Measurements from ENCODE around the gene NOSIP.

Gene NOSIP

GRCh38 chr19:49506575-49507105, 73.7 kb downstream of the NOSIP start:
- no peak overlapping the region for H3K4me3 ChIP-seq (ENCODE audit: low read depth, low read length)
- DNase-seq (ENCODE audit: low read depth), result peak; percentile 80
- TF ChIP-seq, protein P1, sequence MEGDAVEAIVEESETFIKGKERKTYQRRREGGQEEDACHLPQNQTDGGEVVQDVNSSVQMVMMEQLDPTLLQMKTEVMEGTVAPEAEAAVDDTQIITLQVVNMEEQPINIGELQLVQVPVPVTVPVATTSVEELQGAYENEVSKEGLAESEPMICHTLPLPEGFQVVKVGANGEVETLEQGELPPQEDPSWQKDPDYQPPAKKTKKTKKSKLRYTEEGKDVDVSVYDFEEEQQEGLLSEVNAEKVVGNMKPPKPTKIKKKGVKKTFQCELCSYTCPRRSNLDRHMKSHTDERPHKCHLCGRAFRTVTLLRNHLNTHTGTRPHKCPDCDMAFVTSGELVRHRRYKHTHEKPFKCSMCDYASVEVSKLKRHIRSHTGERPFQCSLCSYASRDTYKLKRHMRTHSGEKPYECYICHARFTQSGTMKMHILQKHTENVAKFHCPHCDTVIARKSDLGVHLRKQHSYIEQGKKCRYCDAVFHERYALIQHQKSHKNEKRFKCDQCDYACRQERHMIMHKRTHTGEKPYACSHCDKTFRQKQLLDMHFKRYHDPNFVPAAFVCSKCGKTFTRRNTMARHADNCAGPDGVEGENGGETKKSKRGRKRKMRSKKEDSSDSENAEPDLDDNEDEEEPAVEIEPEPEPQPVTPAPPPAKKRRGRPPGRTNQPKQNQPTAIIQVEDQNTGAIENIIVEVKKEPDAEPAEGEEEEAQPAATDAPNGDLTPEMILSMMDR (IDR thresholded peaks at IDR 0.05; ENCODE audit: low read depth, low read length), result peak; percentile 91
- TF ChIP-seq MAX (IDR thresholded peaks at IDR 0.05; ENCODE audit: low read depth, low read length), result no peak
- TF ChIP-seq MYC (IDR thresholded peaks at IDR 0.05; ENCODE audit: low read depth, low read length), result no peak
